ENCODE measurements around the gene FCGR3B. TPM values are rescaled to one million over a fixed set of nuclear protein-coding genes. Genes with fewer than 3 reads are reported as not detected.
"Not testable (repeated sequence)": the region's sequence is repeated elsewhere in the genome, so short reads cannot be mapped to it uniquely, and the experiment has no call there.

FCGR3B gene
- total RNA-seq, 1 donor from 2014 or later: not detected

DNA sequence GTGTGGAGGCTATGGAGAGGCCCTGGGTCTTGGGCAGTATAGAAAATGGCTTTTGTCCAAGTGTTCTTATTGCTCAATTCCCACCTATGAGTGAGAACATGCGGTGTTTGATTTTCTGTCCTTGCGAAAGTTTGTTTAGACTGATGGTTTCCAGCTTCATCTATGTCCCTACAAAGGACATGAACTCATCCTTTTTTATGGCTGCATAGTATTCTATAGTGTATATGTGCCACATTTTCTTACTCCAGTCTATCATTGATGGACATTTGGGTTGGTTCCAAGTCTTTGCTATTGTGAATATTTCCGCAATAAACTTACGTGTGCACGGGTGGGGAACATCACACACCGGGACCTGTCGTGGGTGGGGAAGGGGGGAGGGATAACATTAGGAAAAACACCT, 10.6 kb downstream of the FCGR3B start:
- H3K27me3 Mint-ChIP-seq (ENCODE audit: low read depth, unreplicated experiment); H3K27ac Mint-ChIP-seq (ENCODE audit: unreplicated experiment); H3K36me3 ChIP-seq (ENCODE audit: insufficient read depth, low read length); H3K27me3 ChIP-seq (ENCODE audit: insufficient read depth, low read length); H3K36me3 Mint-ChIP-seq (ENCODE audit: low read depth, unreplicated experiment); H3K4me3 Mint-ChIP-seq (ENCODE audit: unreplicated experiment); H3K4me2 ChIP-seq (ENCODE audit: low read length); DNase-seq (ENCODE audit: low read depth); H3K9me3 Mint-ChIP-seq (ENCODE audit: unreplicated experiment); H3K27ac ChIP-seq (ENCODE audit: low read depth, low read length); H3K9me3 ChIP-seq (ENCODE audit: insufficient read depth, low read depth, low read length); H3K4me1 ChIP-seq (ENCODE audit: insufficient read depth, low read length); H3K9ac ChIP-seq (ENCODE audit: low read length); H4K20me1 ChIP-seq (ENCODE audit: insufficient read depth, low read length); H2AFZ ChIP-seq (ENCODE audit: low read depth, low read length); FAIRE-seq; H3K79me2 ChIP-seq (ENCODE audit: insufficient read depth, low read length); H3K4me1 Mint-ChIP-seq (ENCODE audit: low read depth, unreplicated experiment): not testable (repeated sequence)
- H3K4me3 ChIP-seq (ENCODE audit: insufficient read depth, low read depth, low read length): peak overlapping the region; percentile 82

DNA sequence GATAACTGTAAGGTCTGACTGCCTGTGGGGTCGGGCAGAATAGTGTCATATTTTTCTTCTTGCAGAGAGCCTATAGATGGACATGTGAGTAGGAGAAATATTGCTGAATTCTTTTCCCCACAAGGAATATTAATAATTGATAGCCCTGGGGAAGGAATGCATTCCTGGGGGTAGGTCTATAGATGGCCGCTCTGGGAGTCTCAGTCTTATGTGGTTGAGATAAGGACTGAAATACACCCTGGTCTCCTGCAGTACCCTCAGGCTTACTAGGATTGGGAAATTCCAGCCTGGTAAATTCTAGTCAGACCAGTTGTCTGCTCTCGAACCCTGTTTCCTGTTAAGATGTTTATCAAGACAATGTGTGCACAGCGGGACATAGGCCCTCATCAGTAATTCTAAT, 12.5 kb downstream of the FCGR3B start:
- H3K27me3 ChIP-seq (ENCODE audit: insufficient read depth, low read length); H3K9ac ChIP-seq (ENCODE audit: low read length); H3K27ac Mint-ChIP-seq (ENCODE audit: unreplicated experiment); H4K20me1 ChIP-seq (ENCODE audit: insufficient read depth, low read length); H3K27me3 Mint-ChIP-seq (ENCODE audit: low read depth, unreplicated experiment); H3K4me3 ChIP-seq (ENCODE audit: insufficient read depth, low read depth, low read length); H3K4me1 Mint-ChIP-seq (ENCODE audit: low read depth, unreplicated experiment); H2AFZ ChIP-seq (ENCODE audit: low read depth, low read length); FAIRE-seq; H3K79me2 ChIP-seq (ENCODE audit: insufficient read depth, low read length); H3K9me3 Mint-ChIP-seq (ENCODE audit: unreplicated experiment); H3K9me3 ChIP-seq (ENCODE audit: insufficient read depth, low read depth, low read length); H3K4me1 ChIP-seq (ENCODE audit: insufficient read depth, low read length); H3K27ac ChIP-seq (ENCODE audit: low read depth, low read length); DNase-seq (ENCODE audit: low read depth); H3K36me3 ChIP-seq (ENCODE audit: insufficient read depth, low read length); H3K36me3 Mint-ChIP-seq (ENCODE audit: low read depth, unreplicated experiment); H3K4me3 Mint-ChIP-seq (ENCODE audit: unreplicated experiment); H3K4me2 ChIP-seq (ENCODE audit: low read length): not testable (repeated sequence)

DNA sequence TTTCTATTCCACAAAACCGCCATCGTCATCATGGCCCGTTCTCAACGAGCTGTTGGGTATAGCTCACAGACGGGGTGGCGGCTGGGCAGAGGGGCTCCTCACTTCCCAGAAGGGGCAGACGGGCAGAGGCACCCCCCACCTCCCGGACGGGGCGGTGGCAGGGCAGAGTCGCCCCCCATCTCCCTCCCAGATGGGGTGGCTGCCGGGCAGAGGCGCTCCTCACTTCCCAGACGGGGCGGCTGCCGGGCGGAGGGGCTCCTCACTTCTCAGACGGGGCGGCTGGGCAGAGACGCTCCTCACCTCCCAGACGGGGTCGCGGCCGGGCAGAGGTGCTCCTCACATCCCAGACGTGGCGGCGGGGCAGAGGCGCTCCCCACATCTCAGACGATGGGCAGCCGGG, 14.6 kb downstream of the FCGR3B start:
- not testable (repeated sequence) for H3K79me2 ChIP-seq (ENCODE audit: insufficient read depth, low read length); H3K27me3 Mint-ChIP-seq (ENCODE audit: low read depth, unreplicated experiment); H3K4me1 Mint-ChIP-seq (ENCODE audit: low read depth, unreplicated experiment); H3K36me3 Mint-ChIP-seq (ENCODE audit: low read depth, unreplicated experiment); H3K4me3 ChIP-seq (ENCODE audit: insufficient read depth, low read depth, low read length); H3K9me3 Mint-ChIP-seq (ENCODE audit: unreplicated experiment); H3K9ac ChIP-seq (ENCODE audit: low read length); DNase-seq (ENCODE audit: low read depth); H4K20me1 ChIP-seq (ENCODE audit: insufficient read depth, low read length); H3K27me3 ChIP-seq (ENCODE audit: insufficient read depth, low read length); H3K4me2 ChIP-seq (ENCODE audit: low read length); H3K36me3 ChIP-seq (ENCODE audit: insufficient read depth, low read length); H2AFZ ChIP-seq (ENCODE audit: low read depth, low read length); FAIRE-seq; H3K27ac ChIP-seq (ENCODE audit: low read depth, low read length); H3K27ac Mint-ChIP-seq (ENCODE audit: unreplicated experiment); H3K4me1 ChIP-seq (ENCODE audit: insufficient read depth, low read length); H3K4me3 Mint-ChIP-seq (ENCODE audit: unreplicated experiment); H3K9me3 ChIP-seq (ENCODE audit: insufficient read depth, low read depth, low read length)

DNA sequence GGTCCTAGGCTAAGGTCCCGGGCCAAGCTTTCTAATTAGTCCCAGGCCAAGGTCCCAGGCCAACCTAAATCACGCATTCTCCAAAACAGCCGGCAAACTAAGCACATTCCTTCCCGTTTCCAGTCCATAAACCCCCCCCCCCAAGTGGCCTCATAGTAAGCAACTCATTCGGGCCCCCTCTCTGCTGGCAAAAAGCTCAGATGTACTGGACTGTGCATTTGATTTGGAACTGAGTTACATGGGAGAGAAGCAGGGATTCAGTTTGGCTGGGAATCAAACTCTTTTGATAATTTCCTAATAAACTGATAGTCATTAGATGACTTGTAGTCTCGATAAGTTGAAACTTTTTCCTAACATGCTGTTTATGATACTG, 17.8 kb downstream of the FCGR3B start:
- H3K79me2 ChIP-seq (ENCODE audit: insufficient read depth, low read length); H3K36me3 Mint-ChIP-seq (ENCODE audit: low read depth, unreplicated experiment); H3K9me3 ChIP-seq (ENCODE audit: insufficient read depth, low read depth, low read length); H3K27ac ChIP-seq (ENCODE audit: low read depth, low read length); H3K4me1 Mint-ChIP-seq (ENCODE audit: low read depth, unreplicated experiment); H3K4me1 ChIP-seq (ENCODE audit: insufficient read depth, low read length); H3K27me3 Mint-ChIP-seq (ENCODE audit: low read depth, unreplicated experiment); H3K36me3 ChIP-seq (ENCODE audit: insufficient read depth, low read length); H4K20me1 ChIP-seq (ENCODE audit: insufficient read depth, low read length); H3K9me3 Mint-ChIP-seq (ENCODE audit: unreplicated experiment); H3K27me3 ChIP-seq (ENCODE audit: insufficient read depth, low read length); FAIRE-seq: not testable (repeated sequence)
- peak; percentile 4 for DNase-seq (ENCODE audit: low read depth)
- H2AFZ ChIP-seq (ENCODE audit: low read depth, low read length): peak overlapping the region; percentile 69
- Mint-ChIP-seq H3K27ac (ENCODE audit: unreplicated experiment) (peak overlapping the region; percentile 86), H3K4me3 (ENCODE audit: unreplicated experiment) (peak overlapping the region; percentile 92)
- peak overlapping the region; percentile 49 for H3K4me3 ChIP-seq (ENCODE audit: insufficient read depth, low read depth, low read length)
- peak overlapping the region; percentile 69 for H3K9ac ChIP-seq (ENCODE audit: low read length)
- H3K4me2 ChIP-seq (ENCODE audit: low read length): peak overlapping the region; percentile 82

DNA sequence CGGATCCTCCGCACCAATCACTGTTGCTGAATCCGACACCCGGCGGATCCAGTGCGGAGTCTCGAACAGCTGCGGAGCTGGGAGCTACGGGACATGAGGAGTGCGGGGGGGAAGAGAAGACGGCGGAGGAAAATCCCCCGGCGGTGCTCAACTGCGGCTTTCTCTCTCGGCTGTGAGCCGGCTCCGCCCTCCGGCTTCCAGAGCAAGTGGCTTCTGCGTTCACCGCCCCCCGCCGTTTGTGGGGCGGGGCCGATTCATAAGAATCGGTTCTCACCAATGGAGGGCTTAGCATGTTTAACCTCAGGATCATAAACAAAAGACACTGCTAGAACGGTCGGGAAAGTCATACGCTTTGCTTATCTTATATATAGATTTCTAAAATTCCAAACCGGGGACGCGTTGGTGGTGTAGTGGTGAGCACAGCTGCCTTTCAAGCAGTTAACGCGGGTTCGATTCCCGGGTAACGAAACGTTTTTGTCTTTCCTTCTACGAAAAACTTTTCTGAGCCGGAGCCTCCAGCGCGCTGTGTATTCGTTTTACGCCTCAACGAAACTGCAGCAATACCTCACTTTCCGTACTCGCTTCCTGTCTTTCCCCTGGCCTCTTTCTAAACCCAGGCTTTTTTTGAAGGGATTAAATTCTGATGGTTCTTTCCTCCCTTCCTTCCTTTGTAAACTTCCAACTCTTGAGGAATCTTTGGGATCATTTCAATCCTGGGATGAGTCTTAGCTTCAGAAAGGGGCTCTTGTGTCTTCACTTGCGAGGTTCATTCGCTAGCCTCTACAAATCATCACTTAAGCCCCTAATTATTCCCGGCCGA, 18.4 kb downstream of the FCGR3B start:
- not testable (repeated sequence) for H4K20me1 ChIP-seq (ENCODE audit: insufficient read depth, low read length); H3K36me3 Mint-ChIP-seq (ENCODE audit: low read depth, unreplicated experiment); H3K79me2 ChIP-seq (ENCODE audit: insufficient read depth, low read length); H3K9me3 Mint-ChIP-seq (ENCODE audit: unreplicated experiment); H3K9me3 ChIP-seq (ENCODE audit: insufficient read depth, low read depth, low read length); H3K27me3 Mint-ChIP-seq (ENCODE audit: low read depth, unreplicated experiment); H3K36me3 ChIP-seq (ENCODE audit: insufficient read depth, low read length); H3K27me3 ChIP-seq (ENCODE audit: insufficient read depth, low read length); H3K4me1 Mint-ChIP-seq (ENCODE audit: low read depth, unreplicated experiment); FAIRE-seq; H3K4me1 ChIP-seq (ENCODE audit: insufficient read depth, low read length)
- peak overlapping the region; percentile 86 for H3K27ac Mint-ChIP-seq (ENCODE audit: unreplicated experiment)
- Histone ChIP-seq H2AFZ (ENCODE audit: low read depth, low read length) (peak overlapping the region; percentile 69), H3K27ac (ENCODE audit: low read depth, low read length) (peak overlapping the region; percentile 33), H3K4me3 (ENCODE audit: insufficient read depth, low read depth, low read length) (peak overlapping the region; percentile 65), H3K4me2 (ENCODE audit: low read length) (peak overlapping the region; percentile 82), H3K9ac (ENCODE audit: low read length) (peak overlapping the region; percentile 71)
- H3K4me3 Mint-ChIP-seq (ENCODE audit: unreplicated experiment): peak overlapping the region; percentile 92
- DNase-seq (ENCODE audit: low read depth): peak; percentile 92

DNA sequence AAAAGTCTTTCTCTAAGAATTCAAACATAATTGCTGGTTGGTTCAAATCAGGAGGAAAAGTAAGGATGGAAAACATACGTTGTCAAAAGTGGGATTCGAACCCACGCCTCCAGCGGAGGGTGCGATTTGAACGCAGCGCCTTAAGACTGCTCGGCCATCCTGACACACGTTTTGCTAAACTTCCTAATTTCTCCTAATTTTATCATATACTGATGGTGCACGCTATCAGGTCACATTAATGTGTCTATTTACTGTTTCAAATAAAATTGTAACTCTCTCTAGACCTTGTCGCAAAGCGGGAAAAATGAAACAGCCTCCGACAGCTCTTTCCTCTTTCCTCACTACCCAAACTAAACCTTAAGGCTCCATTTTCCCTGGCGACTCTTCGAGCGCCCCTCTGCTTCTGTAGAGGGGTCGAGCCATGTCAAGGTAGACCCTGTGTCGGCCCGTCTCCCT, 19.1 kb downstream of the FCGR3B start:
- Mint-ChIP-seq H3K4me3 (ENCODE audit: unreplicated experiment) (peak overlapping the region; percentile 92), H3K27ac (ENCODE audit: unreplicated experiment) (peak overlapping the region; percentile 86)
- not testable (repeated sequence) for H3K9me3 ChIP-seq (ENCODE audit: insufficient read depth, low read depth, low read length); H3K27ac ChIP-seq (ENCODE audit: low read depth, low read length); H3K79me2 ChIP-seq (ENCODE audit: insufficient read depth, low read length); H3K4me1 Mint-ChIP-seq (ENCODE audit: low read depth, unreplicated experiment); H4K20me1 ChIP-seq (ENCODE audit: insufficient read depth, low read length); H3K9me3 Mint-ChIP-seq (ENCODE audit: unreplicated experiment); H3K27me3 ChIP-seq (ENCODE audit: insufficient read depth, low read length); H3K36me3 ChIP-seq (ENCODE audit: insufficient read depth, low read length); H3K36me3 Mint-ChIP-seq (ENCODE audit: low read depth, unreplicated experiment); H3K27me3 Mint-ChIP-seq (ENCODE audit: low read depth, unreplicated experiment); H3K4me1 ChIP-seq (ENCODE audit: insufficient read depth, low read length); FAIRE-seq
- Histone ChIP-seq H3K4me2 (ENCODE audit: low read length) (peak overlapping the region; percentile 78), H3K9ac (ENCODE audit: low read length) (peak overlapping the region; percentile 71), H2AFZ (ENCODE audit: low read depth, low read length) (peak overlapping the region; percentile 68), H3K4me3 (ENCODE audit: insufficient read depth, low read depth, low read length) (peak overlapping the region; percentile 65)
- peak; percentile 35 for DNase-seq (ENCODE audit: low read depth)
